H1 (cell line): ENCODE data around the gene OAT. TPM values are rescaled to one million over a fixed set of nuclear protein-coding genes. Genes with fewer than 3 reads are reported as not detected.

ENCODE experiments used
- CTCF ChIA-PET: fragments of 300-600 bp; sonication (Branson Sonifier 250); formaldehyde crosslinking; loops from one replicate; lab custom pipeline; 2021; ENCODE audit not compliant: partially characterized antibody; lab: Charles Lee
- POLR2A ChIA-PET: fragments of 300-600 bp; sonication (Branson Sonifier 250); formaldehyde crosslinking; loops from one replicate; lab custom pipeline; 2021; ENCODE audit warnings: inconsistent platforms; ENCODE audit not compliant: partially characterized antibody; lab: Charles Lee
- DNase-seq, 2 experiments: peaks; one replicate each; pipeline versions ENCODE4 v3.0.0 to v3.0.0-alpha.2; 2010 to 2022; ENCODE audit warnings: low spot score in 2 of 2, low read depth in 1 of 2, mixed read lengths in 1 of 2
- FAIRE-seq: peaks from 2 replicates; lab custom pipeline; 2011; peaks lifted over from hg19 to GRCh38; lab: Jason Lieb, UNC
- H2AFZ ChIP-seq: 2 replicates; pipeline ENCODE4 v1.8.1; 2012; ENCODE audit warnings: low read length, inconsistent platforms
- H2AK5ac ChIP-seq: 2 replicates; pipeline ENCODE4 v1.6.1; 2013; ENCODE audit warnings: low read depth, low read length
- H2BK120ac ChIP-seq: replicated peaks from 2 replicates; pipeline ENCODE3; 2013; ENCODE audit warnings: low read depth, low read length, inconsistent platforms
- H2BK12ac ChIP-seq: 2 replicates; pipeline ENCODE4 v1.6.1; 2013; ENCODE audit warnings: low read depth, low read length
- H2BK15ac ChIP-seq: 2 replicates; pipeline ENCODE4 v1.6.1; 2013; ENCODE audit warnings: low read length
- H2BK20ac ChIP-seq: 2 replicates; pipeline ENCODE4 v1.6.1; 2013; ENCODE audit warnings: low read length
- H2BK5ac ChIP-seq: 2 replicates; pipeline ENCODE4 v1.6.1; 2013; ENCODE audit warnings: low read depth, low read length
- H3K14ac ChIP-seq: 2 replicates; pipeline ENCODE4 v1.6.1; 2013; ENCODE audit warnings: inconsistent platforms; ENCODE audit not compliant: insufficient read length
- H3K18ac ChIP-seq: 2 replicates; pipeline ENCODE4 v1.6.1; 2013; ENCODE audit warnings: low read length; ENCODE audit errors: extremely low read depth
- H3K23ac ChIP-seq: 2 replicates; pipeline ENCODE4 v1.6.1; 2013; ENCODE audit warnings: inconsistent platforms; ENCODE audit not compliant: insufficient read length
- H3K23me2 ChIP-seq: 2 replicates; pipeline ENCODE4 v1.6.1; 2013; ENCODE audit warnings: low read depth, low read length
- H3K27ac ChIP-seq: 2 replicates; pipeline ENCODE4 v1.6.1; 2011; ENCODE audit warnings: low read depth, low read length, inconsistent platforms
- H3K27me3 ChIP-seq, 4 experiments: replicated peaks in 1 of 4; 1 replicate in 1 of 4; 2 replicates in 3 of 4; pipeline versions ENCODE4 v1.6.1 to v1.8.1; 2011 to 2013; ENCODE audit warnings: low read length in 3 of 4, mild to moderate bottlenecking in 3 of 4, inconsistent platforms in 2 of 4, mixed read lengths in 2 of 4, moderate library complexity in 1 of 4; ENCODE audit not compliant: control insufficient read depth in 3 of 4, insufficient read depth in 3 of 4; ENCODE audit errors: extremely low read depth in 1 of 4
- H3K36me3 ChIP-seq, 4 experiments: 2 replicates each; pipeline versions ENCODE4 v1.6.1 to v1.8.1; 2011 to 2013; ENCODE audit warnings: mild to moderate bottlenecking in 4 of 4, low read length in 3 of 4, moderate library complexity in 2 of 4, control low read depth in 1 of 4, inconsistent platforms in 1 of 4; ENCODE audit not compliant: insufficient read depth in 4 of 4, control insufficient read depth in 2 of 4
- H3K4ac ChIP-seq: replicated peaks from 2 replicates; pipeline ENCODE3; 2013; ENCODE audit warnings: low read length, low read depth, mixed read lengths, inconsistent platforms; ENCODE audit not compliant: insufficient read length
- H3K4me1 ChIP-seq, 4 experiments: replicated peaks in 1 of 4; 1 replicate in 1 of 4; 2 replicates in 3 of 4; pipeline versions ENCODE4 v1.6.1 to v1.8.1; 2011 to 2013; ENCODE audit warnings: low read length in 3 of 4, inconsistent platforms in 2 of 4, mixed read lengths in 1 of 4; ENCODE audit not compliant: insufficient read depth in 4 of 4, control insufficient read depth in 3 of 4
- H3K4me2 ChIP-seq, 2 experiments: 2 replicates each; pipeline versions ENCODE4 v1.6.1 to v1.8.1; 2011 to 2013; ENCODE audit warnings: low read depth in 2 of 2, low read length in 2 of 2, control low read depth in 1 of 2, inconsistent platforms in 1 of 2, mild to moderate bottlenecking in 1 of 2; ENCODE audit not compliant: insufficient read depth in 1 of 2
- H3K4me3 ChIP-seq, 4 experiments: fragments of 200-600, 300-600 bp in 1 of 4; sonication (generic), shearing (Covaris generic), sonication (Bioruptor Twin) in 1 of 4; 2 replicates each; pipeline versions ENCODE4 v1.5.1 to v1.8.1; 2011 to 2016; ENCODE audit warnings: low read length in 4 of 4, low read depth in 3 of 4, control low read depth in 2 of 4, inconsistent platforms in 2 of 4, mild to moderate bottlenecking in 2 of 4, mixed read lengths in 1 of 4, moderate library complexity in 1 of 4; ENCODE audit not compliant: insufficient read depth in 2 of 4; ENCODE audit errors: extremely low read depth in 1 of 4
- H3K56ac ChIP-seq: replicated peaks from 2 replicates; pipeline ENCODE3; 2013; ENCODE audit warnings: low read depth, mild to moderate bottlenecking, mixed read lengths, low read length, inconsistent platforms; ENCODE audit not compliant: insufficient read length
- H3K79me1 ChIP-seq: 2 replicates; pipeline ENCODE4 v1.6.1; 2013; ENCODE audit warnings: low read depth, low read length, control low read depth
- H3K79me2 ChIP-seq, 2 experiments: 2 replicates each; pipeline versions ENCODE4 v1.6.1 to v1.8.1; 2012 to 2013; ENCODE audit warnings: low read length in 2 of 2, mild to moderate bottlenecking in 2 of 2, inconsistent platforms in 1 of 2; ENCODE audit not compliant: insufficient read depth in 2 of 2, control insufficient read depth in 1 of 2
- H3K9ac ChIP-seq, 4 experiments: replicated peaks in 1 of 4; 1 replicate in 1 of 4; 2 replicates in 3 of 4; pipeline versions ENCODE4 v1.6.1 to v1.8.1; 2011 to 2013; ENCODE audit warnings: low read depth in 3 of 4, low read length in 3 of 4, control low read depth in 2 of 4, mild to moderate bottlenecking in 2 of 4, moderate library complexity in 2 of 4, inconsistent platforms in 1 of 4; ENCODE audit errors: extremely low read depth in 1 of 4
- H3K9me3 ChIP-seq, 2 experiments: 2 replicates each; pipeline versions ENCODE4 v1.6.1 to v1.8.1; 2012 to 2013; ENCODE audit warnings: mild to moderate bottlenecking in 2 of 2, moderate library complexity in 2 of 2, control low read depth in 1 of 2, inconsistent platforms in 1 of 2, low read depth in 1 of 2, low read length in 1 of 2, mixed read lengths in 1 of 2; ENCODE audit not compliant: insufficient read depth in 2 of 2
- H4K20me1 ChIP-seq, 2 experiments: replicated peaks in 1 of 2; 2 replicates each; pipeline versions ENCODE3 to v1.8.1; 2011 to 2013; ENCODE audit warnings: inconsistent platforms in 2 of 2, low read length in 2 of 2, mild to moderate bottlenecking in 1 of 2; ENCODE audit not compliant: insufficient read depth in 2 of 2, control insufficient read depth in 1 of 2
- H4K5ac ChIP-seq: 2 replicates; pipeline ENCODE4 v1.6.1; 2013; ENCODE audit warnings: low read length, low read depth, mixed read lengths, inconsistent platforms; ENCODE audit not compliant: insufficient read length
- H4K8ac ChIP-seq: 2 replicates; pipeline ENCODE4 v1.8.0; 2013; ENCODE audit warnings: mild to moderate bottlenecking, moderate library complexity, low read length, inconsistent platforms; ENCODE audit not compliant: insufficient read depth; ENCODE audit errors: extremely low read depth
- H4K91ac ChIP-seq: replicated peaks from 2 replicates; pipeline ENCODE3; 2013; ENCODE audit warnings: low read length, mixed read lengths, inconsistent platforms; ENCODE audit not compliant: insufficient read length
- JUN ChIP-seq: IDR thresholded peaks from 2 replicates; pipeline ENCODE4 v1.6.1; 2011; ENCODE audit warnings: low read depth, mild to moderate bottlenecking, improper control_type of control experiment, low read length
- POLR2A ChIP-seq, 2 experiments: IDR thresholded peaks; 1 replicate in 1 of 2; 2 replicates in 1 of 2; pipeline ENCODE4 v1.6.1; 2011; ENCODE audit warnings: low read depth in 2 of 2, low read length in 2 of 2, mild to moderate bottlenecking in 2 of 2; ENCODE audit errors: control extremely low read depth in 1 of 2
- RFX5 ChIP-seq: IDR thresholded peaks from 2 replicates; pipeline ENCODE4 v1.6.1; 2011; ENCODE audit warnings: low read depth, low read length, improper control_type of control experiment, borderline replicate concordance
- SIX5 ChIP-seq: IDR thresholded peaks from 2 replicates; pipeline ENCODE4 v1.6.1; 2011; ENCODE audit warnings: mild to moderate bottlenecking, low read depth, low read length
- TEAD4 ChIP-seq: IDR thresholded peaks from 2 replicates; pipeline ENCODE4 v1.6.1; 2012; ENCODE audit warnings: low read depth, low read length, inconsistent platforms, mixed read lengths
- YY1 ChIP-seq: IDR thresholded peaks from 2 replicates; pipeline ENCODE4 v1.6.1; 2011; ENCODE audit warnings: low read depth, mild to moderate bottlenecking, low read length
- WGBS, 2 experiments: shearing (Covaris generic) in 1 of 2; methylation state at CpG; one replicate each; pipeline versions ENCODE4 v1.1.6 to v1.1.7; 2013 to 2015; ENCODE audit warnings: low lambda C conversion rate in 2 of 2, mixed read lengths in 2 of 2, inconsistent platforms in 1 of 2, low coverage in 1 of 2, missing lambda C conversion rate in 1 of 2; ENCODE audit not compliant: insufficient replicate concordance in 2 of 2, insufficient coverage in 1 of 2, insufficient read length in 1 of 2; ENCODE audit errors: extremely low coverage in 1 of 2, missing lambda C conversion rate in 1 of 2; 5-methylcytosine and 5-hydroxymethylcytosine counted together
- polyA plus RNA-seq, 7 experiments: library from polyadenylated mRNA; depleted of rRNA in 3 of 7; stranded (reverse) in 5 of 7; unstranded in 2 of 7; fragments of >200 nt in 5 of 7; fragments of 200-250 nt in 2 of 7; gene quantifications; 1 replicate in 5 of 7; 2 replicates in 1 of 7; 4 replicates in 1 of 7; pipeline versions ENCODE4 v1.2.1 to v1.2.3, GENCODE V29; 2011 to 2013; ENCODE audit warnings: missing spikeins in 2 of 7, mixed read lengths in 2 of 7
- total RNA-seq: library from RNA; stranded (reverse); fragmentation: NEBNext Ultra II Directional; extraction: Animal tissue kit (Norgen Biotek cat#: 25700); gene quantifications from 2 replicates; pipeline ENCODE4 v1.2.1, GENCODE V29; 2021

OAT gene
- total and polyA plus RNA-seq, 2 of the 8 experiments (the other 6 are each of a cell fraction or from before 2014, with no cell fraction given): 67.8 to 121 TPM

- Histone ChIP-seq H2BK120ac (no peak overlapping the region), H4K91ac (peak overlapping the region; percentile 7), H3K23ac (no peak overlapping the region), H3K4me1 (peaks cover 28 to 56% (median 37%) of the 10 kb centered on the region in 4 experiments), H3K79me1 (peaks cover 3% of the 10 kb centered on the region), H3K9me3 (no peaks in the 10 kb centered on the region)
- DNase-seq: no peak
- TF ChIP-seq TEAD4: no peak
- no peak for TF ChIP-seq SIX5
- no peak for TF ChIP-seq YY1
- TF ChIP-seq JUN: no peak
- no peak for TF ChIP-seq RFX5
- no peak for TF ChIP-seq POLR2A (IDR thresholded peaks at IDR 0.05; ENCODE audit: control extremely low read depth in 1 of 2, low read depth in 2 of 2, low read length in 2 of 2)
- TF ChIP-seq, all 59 proteins: peak for 0
- H3K36me3 ChIP-seq: 0 out of 8 replicates have a peak, but pooled peaks cover 0 to 3% (median 0%) of the 10 kb centered on the region in 4 experiments
- no peak overlapping the region for H3K4me3 ChIP-seq
- H2BK5ac ChIP-seq: peak overlapping the region; percentile 19; the same call in 1 of the 2 replicates
- H2AFZ ChIP-seq: no peak overlapping the region
- POLR2A ChIA-PET: interaction anchor here (1.3 to 1.6 kb wide), 3 partner anchors 11 to 18 kb away, joined by 3 to 5 read pairs (median 4); partner anchors contain the start of gene NKX1-2
- FAIRE-seq: no peak
- no peaks in the 10 kb centered on the region for H3K27me3 ChIP-seq
- no peak overlapping the region for H3K18ac ChIP-seq
- no peak overlapping the region for H2BK15ac ChIP-seq
- H3K56ac ChIP-seq: no peak overlapping the region
- H2BK20ac ChIP-seq: peak overlapping the region; percentile 84; the same call in 1 of the 2 replicates
- CTCF ChIA-PET: interaction anchor here (1.0 kb wide), 1 partner anchor 15 kb away, joined by 4 read pairs; no protein-coding TSS in a partner anchor
- H4K8ac ChIP-seq: no peak overlapping the region
- H2BK12ac ChIP-seq: peak overlapping the region; percentile 56; the same call in 1 of the 2 replicates
- H2AK5ac ChIP-seq: no peak overlapping the region; the same call in 1 of the 2 replicates
- H3K9ac ChIP-seq: no peak overlapping the region
- H3K4ac ChIP-seq: peak overlapping the region; percentile 91
- no peak overlapping the region for H4K5ac ChIP-seq
- peaks cover 0 to 15% of the 10 kb centered on the region in 2 experiments; a peak in 2 of 4 replicates for H3K79me2 ChIP-seq
- H3K14ac ChIP-seq: no peak overlapping the region
- H3K4me2 ChIP-seq: no peak overlapping the region
- no peak overlapping the region for H3K27ac ChIP-seq
- peaks cover 3% of the 10 kb centered on the region; the same call in 1 of the 2 replicates for H3K23me2 ChIP-seq
- H4K20me1 ChIP-seq: peaks cover 0 to 4% of the 10 kb centered on the region in 2 experiments
- WGBS, 2 experiments: 82% methylated on average over 4 of the region's 4 CpGs; no CpG with 5 or more reads in 1 of the 2 experiments
Measured at GRCh38 chr10:124467165-124467564, 48.4 kb upstream of the OAT start.
